K562 (cell line): ENCODE results near the gene MRPL54. TPM values are rescaled to one million over a fixed set of nuclear protein-coding genes. Genes with fewer than 3 reads are reported as not detected.

ENCODE experiments used
- ARID1B ChIP-seq: fragments of 450-650 bp; IDR thresholded peaks from 2 replicates; pipeline ENCODE4 v1.6.1; 2016; ENCODE audit warnings: antibody characterized with exemption, mild to moderate bottlenecking, inconsistent platforms
- CTBP1 ChIP-seq: fragments of 450-650 bp; IDR thresholded peaks from 2 replicates; pipeline ENCODE4 v1.6.1; 2016; ENCODE audit warnings: borderline replicate concordance
- ESRRA ChIP-seq: fragments of 450-650 bp; IDR thresholded peaks from 2 replicates; pipeline ENCODE4 v1.6.1; 2014; ENCODE audit warnings: low read depth, mild to moderate bottlenecking, moderate library complexity, borderline replicate concordance
- GABPB1 ChIP-seq: sonication (generic); formaldehyde crosslinking; IDR thresholded peaks from 2 replicates; pipeline ENCODE4 v1.8.0; 2022; ENCODE audit warnings: mild to moderate bottlenecking, missing genetic modification reagents
- MTF1 ChIP-seq: fragments of 250-450 bp; sonication (Bioruptor Pico); IDR thresholded peaks from 2 replicates; pipeline ENCODE4 v1.9.0; 2021; ENCODE audit warnings: moderate library complexity, mild to moderate bottlenecking, inconsistent platforms, borderline replicate concordance
- PHB2 ChIP-seq: fragments of 450-650 bp; IDR thresholded peaks from 2 replicates; pipeline ENCODE4 v1.6.1; 2017; ENCODE audit warnings: low read depth
- PRPF4 ChIP-seq: fragments of 200-400 bp; formaldehyde crosslinking; IDR thresholded peaks from one replicate; pipeline ENCODE4 v1.6.1; 2017; ENCODE audit warnings: low read length, low read depth, mild to moderate bottlenecking; ENCODE audit not compliant: insufficient read depth, poor library complexity, severe bottlenecking
- ZC3H8 ChIP-seq: fragments of 450-650 bp; IDR thresholded peaks from 2 replicates; pipeline ENCODE4 v1.6.1; 2017
- ZNF12 ChIP-seq: sonication (generic); formaldehyde crosslinking; IDR thresholded peaks from 2 replicates; pipeline ENCODE4 v1.4.0; 2020; ENCODE audit warnings: mild to moderate bottlenecking, missing genetic modification reagents
- ZNF217 ChIP-seq: sonication (generic); formaldehyde crosslinking; IDR thresholded peaks from 2 replicates; pipeline ENCODE4 v1.8.0; 2022; ENCODE audit warnings: mild to moderate bottlenecking, missing genetic modification reagents
- ZNF24 ChIP-seq: fragments of 450-650 bp; IDR thresholded peaks from 2 replicates; pipeline ENCODE4 v1.6.1; 2016
- polyA plus RNA-seq, 8 experiments: library from polyadenylated mRNA; depleted of rRNA in 4 of 8; stranded (reverse) in 5 of 8; unstranded in 3 of 8; fragments of >200 nt; fragmentation: Nextera tagmentation in 2 of 8; fragmentation: Illumina TruSeq in 1 of 8; extraction: Ambion mirVana in 2 of 8; extraction: Trizol in 1 of 8; gene quantifications; 2 replicates each; pipeline versions ENCODE4 v1.2.1 to v1.2.3, GENCODE V29; 2011 to 2014; ENCODE audit warnings: inconsistent platforms in 1 of 8, missing spikeins in 1 of 8
- total RNA-seq, 7 experiments: library from RNA; depleted of rRNA in 6 of 7; stranded (reverse); fragments of >200 nt in 6 of 7; fragmentation: Illumina TruSeq in 2 of 7; extraction: Trizol in 2 of 7; gene quantifications; 2 replicates each; pipeline versions ENCODE4 v1.2.1 to v1.2.3, GENCODE V29; 2011 to 2021; ENCODE audit warnings: low replicate concordance in 1 of 7
- TF ChIP-seq, protein P1 (sequence below), 2 experiments: fragments of 450-650 bp; conservative IDR thresholded peaks; 2 replicates each; pipeline ENCODE4 v1.6.1; 2017; ENCODE audit warnings: mild to moderate bottlenecking in 2 of 2, moderate library complexity in 2 of 2
- TF ChIP-seq, protein P2 (sequence below): fragments of 250-450 bp; sonication (Bioruptor Pico); IDR thresholded peaks from 2 replicates; pipeline ENCODE4 v1.8.0; 2021; ENCODE audit warnings: mild to moderate bottlenecking, moderate library complexity
- TF ChIP-seq, protein P3 (sequence below): fragments of 250-450 bp; sonication (Bioruptor Pico); IDR thresholded peaks from 2 replicates; pipeline ENCODE4 v1.9.0; 2021; ENCODE audit warnings: mild to moderate bottlenecking, inconsistent platforms
- TF ChIP-seq, protein P4 (sequence below): sonication (generic); formaldehyde crosslinking; IDR thresholded peaks from 2 replicates; pipeline ENCODE4 v1.9.0; 2022; ENCODE audit warnings: mild to moderate bottlenecking, missing genetic modification reagents
- TF ChIP-seq, protein P5 (sequence below), 3 experiments: fragments of 200-800 bp in 1 of 3; fragments of 250-450 bp in 1 of 3; fragments of 450-650 bp in 1 of 3; sonication (Bioruptor Pico) in 1 of 3; sonication (Bioruptor generic) in 1 of 3; formaldehyde crosslinking in 1 of 3; IDR thresholded peaks; 2 replicates each; pipeline versions ENCODE4 v1.6.1 to v1.8.0; 2016 to 2022; ENCODE audit warnings: mild to moderate bottlenecking in 2 of 3, missing genetic modification characterization in 2 of 3, missing compliant biosample characterization in 1 of 3, moderate library complexity in 1 of 3
- TF ChIP-seq, protein P6 (sequence below): fragments of 250-450 bp; sonication (Bioruptor Pico); IDR thresholded peaks from 2 replicates; pipeline ENCODE4 v1.6.1; 2021; ENCODE audit warnings: mild to moderate bottlenecking

The MRPL54 gene
- total and polyA plus RNA-seq, 9 of the 15 experiments (the other 6 are each of a cell fraction or from before 2014, with no cell fraction given): 3.5 to 120 (median 56.9) TPM

DNA sequence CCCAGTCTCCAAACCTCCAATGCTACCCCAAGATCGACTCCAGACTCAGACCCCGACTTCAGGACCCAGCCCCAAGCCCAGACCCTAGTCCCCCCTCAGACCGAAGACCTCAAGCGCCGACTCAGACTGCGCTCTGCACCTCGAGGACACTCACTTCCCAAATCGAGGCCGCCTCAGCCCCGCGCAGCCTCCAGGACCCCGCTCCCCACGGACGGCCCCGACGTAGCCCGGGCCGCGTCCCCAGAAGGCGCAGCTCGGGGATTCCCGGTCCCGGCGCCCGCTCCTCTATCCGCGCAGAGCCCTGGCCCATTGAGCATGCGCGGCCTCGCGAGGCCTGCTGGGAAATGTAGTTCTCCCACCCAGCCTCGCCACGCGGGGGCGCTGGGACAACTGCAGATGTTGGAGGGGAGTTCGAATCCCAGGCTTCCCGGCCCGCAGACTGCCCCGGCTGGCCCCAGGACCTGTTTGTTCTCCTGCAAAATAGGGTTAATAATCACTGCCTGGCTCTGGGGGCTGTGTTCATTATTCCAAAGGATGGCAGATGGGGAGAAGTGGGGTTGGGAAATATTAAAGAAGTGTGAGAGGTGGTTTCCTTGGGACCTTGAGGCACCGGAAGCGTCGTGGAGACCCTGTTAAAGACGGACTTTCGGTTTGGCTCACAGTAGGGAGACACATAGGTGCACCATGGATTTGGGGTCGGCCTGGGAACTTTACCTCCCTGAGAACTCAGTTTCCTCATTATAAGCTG, 926 bp upstream of the MRPL54 start, which contains the start of gene APBA3 (continued):
- TF ChIP-seq, protein P1, sequence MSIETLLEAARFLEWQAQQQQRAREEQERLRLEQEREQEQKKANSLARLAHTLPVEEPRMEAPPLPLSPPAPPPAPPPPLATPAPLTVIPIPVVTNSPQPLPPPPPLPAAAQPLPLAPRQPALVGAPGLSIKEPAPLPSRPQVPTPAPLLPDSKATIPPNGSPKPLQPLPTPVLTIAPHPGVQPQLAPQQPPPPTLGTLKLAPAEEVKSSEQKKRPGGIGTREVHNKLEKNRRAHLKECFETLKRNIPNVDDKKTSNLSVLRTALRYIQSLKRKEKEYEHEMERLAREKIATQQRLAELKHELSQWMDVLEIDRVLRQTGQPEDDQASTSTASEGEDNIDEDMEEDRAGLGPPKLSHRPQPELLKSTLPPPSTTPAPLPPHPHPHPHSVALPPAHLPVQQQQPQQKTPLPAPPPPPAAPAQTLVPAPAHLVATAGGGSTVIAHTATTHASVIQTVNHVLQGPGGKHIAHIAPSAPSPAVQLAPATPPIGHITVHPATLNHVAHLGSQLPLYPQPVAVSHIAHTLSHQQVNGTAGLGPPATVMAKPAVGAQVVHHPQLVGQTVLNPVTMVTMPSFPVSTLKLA (conservative IDR thresholded peaks at IDR 0.05): peak; percentile 75 to 84
- TF ChIP-seq PHB2: 0 out of 2 replicates have a peak, but pooled peaks have one; percentile 48
- TF ChIP-seq ESRRA: peak; percentile 77
- 0 out of 2 replicates have a peak, but pooled peaks have one; percentile 7 for TF ChIP-seq MTF1 (CRISPR knock-in tag)
- TF ChIP-seq, protein P2, sequence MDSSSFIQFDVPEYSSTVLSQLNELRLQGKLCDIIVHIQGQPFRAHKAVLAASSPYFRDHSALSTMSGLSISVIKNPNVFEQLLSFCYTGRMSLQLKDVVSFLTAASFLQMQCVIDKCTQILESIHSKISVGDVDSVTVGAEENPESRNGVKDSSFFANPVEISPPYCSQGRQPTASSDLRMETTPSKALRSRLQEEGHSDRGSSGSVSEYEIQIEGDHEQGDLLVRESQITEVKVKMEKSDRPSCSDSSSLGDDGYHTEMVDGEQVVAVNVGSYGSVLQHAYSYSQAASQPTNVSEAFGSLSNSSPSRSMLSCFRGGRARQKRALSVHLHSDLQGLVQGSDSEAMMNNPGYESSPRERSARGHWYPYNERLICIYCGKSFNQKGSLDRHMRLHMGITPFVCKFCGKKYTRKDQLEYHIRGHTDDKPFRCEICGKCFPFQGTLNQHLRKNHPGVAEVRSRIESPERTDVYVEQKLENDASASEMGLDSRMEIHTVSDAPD (CRISPR knock-in tag): no peak
- TF ChIP-seq, protein P3, sequence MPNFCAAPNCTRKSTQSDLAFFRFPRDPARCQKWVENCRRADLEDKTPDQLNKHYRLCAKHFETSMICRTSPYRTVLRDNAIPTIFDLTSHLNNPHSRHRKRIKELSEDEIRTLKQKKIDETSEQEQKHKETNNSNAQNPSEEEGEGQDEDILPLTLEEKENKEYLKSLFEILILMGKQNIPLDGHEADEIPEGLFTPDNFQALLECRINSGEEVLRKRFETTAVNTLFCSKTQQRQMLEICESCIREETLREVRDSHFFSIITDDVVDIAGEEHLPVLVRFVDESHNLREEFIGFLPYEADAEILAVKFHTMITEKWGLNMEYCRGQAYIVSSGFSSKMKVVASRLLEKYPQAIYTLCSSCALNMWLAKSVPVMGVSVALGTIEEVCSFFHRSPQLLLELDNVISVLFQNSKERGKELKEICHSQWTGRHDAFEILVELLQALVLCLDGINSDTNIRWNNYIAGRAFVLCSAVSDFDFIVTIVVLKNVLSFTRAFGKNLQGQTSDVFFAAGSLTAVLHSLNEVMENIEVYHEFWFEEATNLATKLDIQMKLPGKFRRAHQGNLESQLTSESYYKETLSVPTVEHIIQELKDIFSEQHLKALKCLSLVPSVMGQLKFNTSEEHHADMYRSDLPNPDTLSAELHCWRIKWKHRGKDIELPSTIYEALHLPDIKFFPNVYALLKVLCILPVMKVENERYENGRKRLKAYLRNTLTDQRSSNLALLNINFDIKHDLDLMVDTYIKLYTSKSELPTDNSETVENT (CRISPR knock-in tag): 0 out of 2 replicates have a peak, but pooled peaks have one; percentile 18
- TF ChIP-seq PRPF4: no peak
- TF ChIP-seq, protein P4, sequence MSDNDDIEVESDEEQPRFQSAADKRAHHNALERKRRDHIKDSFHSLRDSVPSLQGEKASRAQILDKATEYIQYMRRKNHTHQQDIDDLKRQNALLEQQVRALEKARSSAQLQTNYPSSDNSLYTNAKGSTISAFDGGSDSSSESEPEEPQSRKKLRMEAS (CRISPR knock-in tag): peak; percentile 69
- TF ChIP-seq, protein P5, sequence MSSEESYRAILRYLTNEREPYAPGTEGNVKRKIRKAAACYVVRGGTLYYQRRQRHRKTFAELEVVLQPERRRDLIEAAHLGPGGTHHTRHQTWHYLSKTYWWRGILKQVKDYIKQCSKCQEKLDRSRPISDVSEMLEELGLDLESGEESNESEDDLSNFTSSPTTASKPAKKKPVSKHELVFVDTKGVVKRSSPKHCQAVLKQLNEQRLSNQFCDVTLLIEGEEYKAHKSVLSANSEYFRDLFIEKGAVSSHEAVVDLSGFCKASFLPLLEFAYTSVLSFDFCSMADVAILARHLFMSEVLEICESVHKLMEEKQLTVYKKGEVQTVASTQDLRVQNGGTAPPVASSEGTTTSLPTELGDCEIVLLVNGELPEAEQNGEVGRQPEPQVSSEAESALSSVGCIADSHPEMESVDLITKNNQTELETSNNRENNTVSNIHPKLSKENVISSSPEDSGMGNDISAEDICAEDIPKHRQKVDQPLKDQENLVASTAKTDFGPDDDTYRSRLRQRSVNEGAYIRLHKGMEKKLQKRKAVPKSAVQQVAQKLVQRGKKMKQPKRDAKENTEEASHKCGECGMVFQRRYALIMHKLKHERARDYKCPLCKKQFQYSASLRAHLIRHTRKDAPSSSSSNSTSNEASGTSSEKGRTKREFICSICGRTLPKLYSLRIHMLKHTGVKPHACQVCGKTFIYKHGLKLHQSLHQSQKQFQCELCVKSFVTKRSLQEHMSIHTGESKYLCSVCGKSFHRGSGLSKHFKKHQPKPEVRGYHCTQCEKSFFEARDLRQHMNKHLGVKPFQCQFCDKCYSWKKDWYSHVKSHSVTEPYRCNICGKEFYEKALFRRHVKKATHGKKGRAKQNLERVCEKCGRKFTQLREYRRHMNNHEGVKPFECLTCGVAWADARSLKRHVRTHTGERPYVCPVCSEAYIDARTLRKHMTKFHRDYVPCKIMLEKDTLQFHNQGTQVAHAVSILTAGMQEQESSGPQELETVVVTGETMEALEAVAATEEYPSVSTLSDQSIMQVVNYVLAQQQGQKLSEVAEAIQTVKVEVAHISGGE (CRISPR knock-in tag; IDR thresholded peaks at IDR 0.05): peak in 2 of 3 experiments; percentile 87 to 98; a peak in 4 of 6 replicates
- TF ChIP-seq CTBP1: peak; percentile 35; the same call in 1 of the 2 replicates
- TF ChIP-seq, protein P6, sequence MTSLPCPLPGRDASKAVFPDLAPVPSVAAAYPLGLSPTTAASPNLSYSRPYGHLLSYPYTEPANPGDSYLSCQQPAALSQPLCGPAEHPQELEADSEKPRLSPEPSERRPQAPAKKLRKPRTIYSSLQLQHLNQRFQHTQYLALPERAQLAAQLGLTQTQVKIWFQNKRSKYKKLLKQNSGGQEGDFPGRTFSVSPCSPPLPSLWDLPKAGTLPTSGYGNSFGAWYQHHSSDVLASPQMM (CRISPR knock-in tag): no peak
- TF ChIP-seq ZNF12 (CRISPR knock-in tag): no peak
- peak; percentile 45 for TF ChIP-seq ARID1B
- TF ChIP-seq ZC3H8: peak; percentile 57; the same call in 1 of the 2 replicates
- TF ChIP-seq ZNF24: peak; percentile 94
- TF ChIP-seq ZNF217 (CRISPR knock-in tag): no peak
- TF ChIP-seq GABPB1 (CRISPR knock-in tag): peak; percentile 89
